HTR-8/SVneo (cell line): ENCODE results near the gene HOXA11.
A peak's percentile ranks its signal among the peaks of the same experiment; 100 is the strongest.

Experiments
- DNase-seq: peaks from one replicate; pipeline ENCODE4 v3.0.0; 2011; ENCODE audit warnings: low spot score, mixed read lengths; ENCODE audit not compliant: insufficient read length
- FAIRE-seq: peaks from 2 replicates; lab custom pipeline; 2011; peaks lifted over from hg19 to GRCh38; lab: Jason Lieb, UNC

HOXA11 gene

DNA sequence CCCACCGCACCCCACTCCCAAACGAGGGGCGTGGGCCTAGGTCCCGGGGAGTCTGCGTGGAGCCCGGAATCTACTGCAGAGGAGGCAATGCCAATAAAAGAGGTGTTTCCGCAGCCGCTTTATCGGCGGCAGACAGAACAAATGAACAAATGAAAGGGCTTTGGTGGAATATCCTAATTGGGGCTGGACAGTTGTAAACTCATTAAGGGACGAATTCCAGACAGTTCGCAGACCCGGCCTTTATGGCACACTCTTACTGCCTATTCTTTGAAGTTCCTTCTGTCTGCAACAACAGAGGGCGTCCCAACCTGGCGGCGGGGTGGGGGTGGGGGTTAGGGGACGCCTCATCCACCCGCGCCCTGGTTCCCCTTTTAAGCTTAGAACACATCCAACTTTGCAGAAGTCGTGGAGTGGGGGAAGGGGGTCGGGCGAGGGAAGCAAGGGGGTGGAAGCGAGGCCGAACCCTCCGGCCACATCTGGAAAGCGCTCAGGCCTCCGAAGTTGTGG lies 23.8 kb downstream of the HOXA11 start:
- FAIRE-seq (no peak), DNase-seq (no peak)

DNA sequence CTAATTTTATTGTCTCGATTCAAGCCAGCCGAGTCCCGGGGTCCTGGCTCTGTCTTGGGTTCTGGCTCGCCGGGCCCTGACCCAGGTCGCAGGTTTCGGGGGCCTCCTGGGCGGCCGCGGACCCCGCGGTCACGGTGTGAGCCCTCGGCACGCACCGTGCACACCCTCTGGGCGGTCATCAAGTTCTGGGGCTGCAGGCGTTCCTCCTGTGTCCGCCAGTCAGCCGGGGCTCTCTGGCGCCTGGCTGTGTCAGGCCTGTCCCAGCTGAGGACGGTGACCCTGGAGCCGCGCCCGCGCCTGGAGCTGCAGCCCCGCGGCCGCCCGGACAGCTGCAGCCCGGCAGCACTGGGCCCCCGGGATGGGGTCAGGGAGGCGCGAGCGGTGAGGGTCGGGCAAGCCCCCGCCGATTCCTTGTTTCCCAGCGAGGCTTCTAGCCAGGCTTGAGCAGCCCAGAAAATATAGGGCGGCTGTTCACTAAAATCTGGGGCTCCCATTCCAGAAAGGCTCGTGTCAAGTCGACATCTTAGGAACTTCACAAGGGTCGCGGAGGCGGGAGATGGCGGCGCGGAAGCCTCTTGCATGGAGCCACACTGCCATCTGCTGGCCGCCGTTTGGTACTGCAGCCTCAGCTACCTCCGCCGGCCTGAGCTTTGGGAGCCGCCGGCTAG lies 24.4 kb downstream of the HOXA11 start:
- DNase-seq = peak; percentile 76
- FAIRE-seq = peak; percentile 72

GRCh38 chr7:27160145-27160545 lies 24.9 kb downstream of the HOXA11 start:
- DNase-seq = no peak
- FAIRE-seq = no peak

DNA sequence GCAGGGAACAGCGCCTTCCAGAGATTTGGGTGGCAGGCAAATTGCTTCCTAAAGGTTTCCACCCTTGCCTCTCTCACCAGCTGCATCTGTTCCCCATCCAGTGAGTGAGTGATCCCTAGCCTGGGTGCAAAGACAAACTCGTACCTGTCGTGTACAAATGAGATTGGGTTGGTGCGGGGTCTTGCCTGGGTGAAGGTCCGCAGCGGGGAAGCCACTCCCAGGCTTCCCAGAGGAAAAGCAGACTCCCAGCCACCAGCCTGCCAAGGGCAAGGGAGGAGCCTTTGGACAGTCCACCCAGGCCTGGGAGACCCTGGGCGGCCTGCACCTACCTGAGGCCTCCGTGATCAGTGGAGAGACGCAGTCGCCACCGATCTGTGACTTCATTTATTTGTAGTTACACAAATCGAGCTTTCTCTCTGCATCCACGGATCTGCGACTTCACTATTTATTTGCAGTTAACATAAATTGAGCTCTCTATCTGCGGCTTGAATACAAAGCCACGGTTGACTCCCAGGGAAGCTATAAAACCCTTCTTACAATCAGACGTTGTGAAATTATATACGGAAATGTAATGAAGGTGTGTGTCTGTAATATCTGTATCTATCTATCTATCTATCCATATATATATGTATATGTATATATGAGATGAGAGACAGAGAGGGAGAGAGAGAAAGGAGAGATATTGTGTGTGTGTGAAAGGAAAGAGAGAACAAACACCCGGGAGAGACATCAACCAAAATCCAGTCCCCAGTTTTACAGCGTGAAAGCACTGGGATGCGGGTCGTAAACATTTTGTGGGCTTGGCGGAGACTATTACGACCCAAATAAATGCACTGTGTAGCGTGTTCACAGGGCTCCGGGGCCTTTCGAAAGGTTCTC lies 25.5 kb downstream of the HOXA11 start:
- no peak for FAIRE-seq
- DNase-seq = no peak

GRCh38 chr7:27158436-27159265 lies 26.4 kb downstream of the HOXA11 start:
- no peak for DNase-seq
- FAIRE-seq = no peak

GRCh38 chr7:27157702-27158431 lies 27.2 kb downstream of the HOXA11 start:
- DNase-seq (no peak), FAIRE-seq (no peak)

DNA sequence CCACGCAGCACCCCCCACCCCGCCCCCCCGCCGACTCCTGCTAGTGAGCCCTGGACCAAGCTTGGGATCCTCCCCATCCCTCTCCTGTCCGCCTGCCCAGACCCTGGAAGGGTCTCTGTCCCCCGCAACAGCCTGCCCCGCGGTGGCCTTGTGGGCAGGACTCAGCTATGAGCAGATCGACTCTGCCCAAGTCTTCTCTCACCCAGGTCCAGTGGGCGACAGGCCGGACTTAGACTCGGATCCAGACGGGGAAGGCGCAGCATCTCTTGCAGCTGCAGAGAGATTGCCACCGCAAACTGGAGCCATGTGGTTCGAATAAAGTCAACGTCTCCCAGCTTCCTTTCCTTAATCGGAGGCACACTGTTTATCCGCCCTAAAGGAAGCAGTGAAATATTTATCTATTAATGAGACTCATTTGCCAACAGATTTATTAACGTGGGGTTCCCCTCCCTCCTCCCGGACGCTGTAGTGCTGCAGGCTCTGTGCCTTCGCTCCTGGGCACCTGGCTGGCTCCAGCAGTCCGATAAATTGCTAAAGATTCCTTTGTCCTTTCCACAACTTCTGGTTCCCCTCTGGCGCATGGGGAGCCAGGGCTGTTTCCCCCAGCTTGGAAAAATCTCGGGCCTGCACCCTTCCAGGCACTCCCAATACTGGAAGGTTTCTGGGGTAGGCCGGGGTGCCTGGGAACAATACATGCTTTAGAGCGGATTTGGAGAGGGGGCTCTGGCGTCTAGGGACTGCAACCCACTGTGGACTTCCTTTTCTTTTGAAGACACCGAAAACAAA lies 27.9 kb downstream of the HOXA11 start:
- FAIRE-seq (no peak), DNase-seq (no peak)

- DNase-seq (peak; percentile 81), FAIRE-seq (no peak)
Measured at GRCh38 chr7:27156508-27156898, 28.5 kb downstream of the HOXA11 start, which contains the start of gene HOXA7. HOXA7 (minus strand) TSS chr7:27156675; CDS start chr7:27156545, 130 bp downstream.

DNA sequence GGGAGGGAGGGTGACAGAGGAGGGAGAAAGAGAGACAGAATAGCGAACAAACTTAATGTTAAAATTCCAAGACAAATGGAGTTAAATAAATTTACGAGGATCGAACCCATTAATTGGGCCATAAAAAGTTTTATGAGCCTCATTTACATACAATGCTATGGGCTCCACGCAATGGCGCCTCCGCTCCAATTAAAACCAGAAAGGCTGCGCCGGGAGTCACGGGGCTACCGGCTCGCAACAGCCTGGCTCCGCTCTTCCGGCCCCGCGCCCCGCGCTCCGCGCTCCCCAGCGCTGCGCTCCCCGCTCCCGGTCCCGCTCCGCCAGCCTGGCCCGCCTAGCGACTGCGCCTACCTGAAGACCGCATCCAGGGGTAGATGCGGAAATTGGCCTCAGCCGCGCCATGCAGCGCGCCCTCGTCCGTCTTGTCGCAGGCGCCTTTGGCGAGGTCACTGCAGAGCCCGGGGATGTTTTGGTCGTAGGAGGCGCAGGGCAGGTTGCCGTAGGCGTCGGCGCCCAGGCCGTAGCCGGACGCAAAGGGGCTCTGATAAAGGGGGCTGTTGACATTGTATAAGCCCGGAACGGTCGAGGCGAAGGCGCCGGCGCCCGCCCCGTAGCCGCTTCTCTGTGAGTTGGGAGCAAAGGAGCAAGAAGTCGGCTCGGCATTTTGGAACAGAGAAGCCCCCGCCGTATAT lies 29.1 kb downstream of the HOXA11 start:
- FAIRE-seq = no peak
- no peak for DNase-seq

- DNase-seq (no peak), FAIRE-seq (no peak)
Measured at GRCh38 chr7:27154901-27155815, 29.9 kb downstream of the HOXA11 start.

- no peak for FAIRE-seq
Measured at GRCh38 chr7:27154369-27154768, 30.7 kb downstream of the HOXA11 start.

DNA sequence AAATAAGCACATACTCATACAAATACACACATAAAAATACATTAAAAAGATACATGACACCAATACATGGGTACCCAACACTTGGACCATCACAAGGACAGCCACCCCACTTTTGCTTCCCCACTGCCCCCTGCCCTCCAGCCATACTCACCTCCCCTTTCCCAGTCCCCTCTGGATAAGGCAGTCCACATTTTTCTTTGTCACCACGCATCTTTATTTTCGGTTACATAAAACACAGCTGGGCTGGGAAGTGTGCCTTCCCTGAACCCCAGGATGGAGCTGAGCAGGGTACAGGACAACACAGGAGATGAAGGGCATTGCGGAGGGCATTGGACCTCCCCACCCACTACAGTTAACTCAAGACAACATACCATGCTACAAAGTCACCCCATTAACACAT lies 31.5 kb downstream of the HOXA11 start:
- DNase-seq (no peak), FAIRE-seq (no peak)

More at GRCh38 chr7:27154369-27154768, 30.7 kb downstream of the HOXA11 start:
- no peak for DNase-seq

DNA sequence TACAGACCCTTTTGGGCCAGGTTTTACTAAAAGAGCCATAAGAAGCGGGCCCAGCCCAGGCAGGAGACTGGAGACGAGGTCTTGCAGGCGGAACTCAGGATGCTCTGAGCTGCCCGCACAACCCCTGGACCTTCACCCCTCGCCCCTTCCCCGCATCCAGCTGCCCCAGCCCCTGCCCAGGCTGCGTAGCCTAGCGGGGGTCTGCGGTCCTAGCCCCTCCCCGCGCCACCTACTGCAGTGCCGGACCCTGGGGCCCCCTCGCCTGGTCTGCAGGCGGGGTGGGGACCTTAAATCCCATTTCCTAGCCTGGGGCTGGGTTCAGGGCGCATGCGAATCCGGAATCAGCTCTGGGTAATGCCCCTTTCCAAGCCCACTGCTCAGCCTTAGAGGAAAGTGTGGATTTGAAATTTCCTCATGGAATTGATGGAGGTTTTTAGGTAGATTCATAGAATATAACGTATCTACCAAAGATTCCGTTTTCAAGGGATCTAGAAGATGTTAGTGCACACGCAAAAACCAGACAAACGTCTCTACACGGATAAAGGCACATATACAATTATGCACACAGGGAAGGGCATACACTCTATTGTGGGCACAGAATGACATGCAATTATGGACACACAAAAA lies 32.1 kb downstream of the HOXA11 start:
- FAIRE-seq (no peak), DNase-seq (no peak)

DNA sequence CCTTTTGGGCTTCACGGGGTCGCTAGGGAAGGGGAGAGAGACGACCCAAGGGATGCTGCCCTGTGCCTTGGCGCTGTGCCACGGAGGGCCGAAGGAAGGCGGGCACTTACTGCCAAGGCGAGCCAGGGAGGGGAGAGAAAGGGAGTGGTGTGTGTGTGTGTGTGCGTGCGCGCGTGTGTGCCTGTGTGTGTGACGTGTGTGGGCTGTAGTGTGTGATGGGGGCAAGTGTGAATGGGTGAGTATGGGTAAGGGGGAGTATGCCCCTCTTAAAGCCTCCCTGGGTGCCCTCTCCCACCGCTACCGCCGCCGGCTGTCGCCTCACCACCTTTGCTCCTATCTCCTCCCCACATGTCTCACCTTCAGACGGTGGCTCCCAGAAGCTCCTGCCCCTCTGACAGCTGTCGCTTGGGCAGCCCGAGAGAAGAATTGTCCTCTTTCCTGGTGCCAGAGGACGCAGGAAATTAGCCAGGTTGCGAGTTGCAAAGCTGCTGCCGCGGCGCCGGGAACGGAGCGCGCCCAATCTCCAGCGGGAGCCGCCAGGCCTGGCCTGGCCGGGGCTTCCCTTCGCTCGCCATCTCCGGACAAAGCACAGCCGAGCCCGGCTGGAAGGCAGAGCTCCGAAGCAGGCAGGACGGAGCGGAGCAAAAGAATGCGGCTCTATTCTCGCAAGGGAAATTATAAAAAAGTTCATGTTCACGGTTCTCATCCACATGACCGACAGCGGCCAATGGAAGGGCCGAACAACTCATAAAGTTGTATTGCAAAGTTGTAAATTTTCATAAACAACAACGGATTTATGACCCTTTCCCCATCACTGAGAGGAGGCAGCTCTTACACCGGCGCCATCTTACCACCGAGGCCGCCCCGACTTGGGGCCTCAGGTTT lies 32.9 kb downstream of the HOXA11 start, which contains the start of gene HOXA3:
TSS of gene HOXA3 (minus strand) at position 653 of the 885 bp plus-strand sequence. CDS start 41,943 bp downstream, outside the sequence.
- FAIRE-seq (peak; percentile 92), DNase-seq (peak; percentile 71)

GRCh38 chr7:27151341-27151930 lies 33.6 kb downstream of the HOXA11 start:
- no peak for FAIRE-seq
- no peak for DNase-seq
